GM13976 (cell line): ENCODE results near the gene XPA.

ENCODE experiments used
- DNase-seq: peaks from one replicate; pipeline ENCODE4 v3.0.0; 2012; ENCODE audit warnings: low spot score
- in situ Hi-C: fragments of 300-500 bp; cut with MboI; formaldehyde crosslinking; loops from one replicate; pipeline ENCODE4 v1.12.0; 2022; ENCODE audit warnings: low sequenced_read_pairs, mixed read lengths, inconsistent platforms; ENCODE audit not compliant: unreplicated experiment
- TF ChIP-seq, protein P1 (sequence below): IDR thresholded peaks from 2 replicates; pipeline ENCODE4 v1.5.1; 2012; ENCODE audit warnings: borderline replicate concordance, mild to moderate bottlenecking; ENCODE audit not compliant: insufficient read depth; ENCODE audit errors: extremely low read depth, missing control alignments, control extremely low read depth

Gene XPA

DNA sequence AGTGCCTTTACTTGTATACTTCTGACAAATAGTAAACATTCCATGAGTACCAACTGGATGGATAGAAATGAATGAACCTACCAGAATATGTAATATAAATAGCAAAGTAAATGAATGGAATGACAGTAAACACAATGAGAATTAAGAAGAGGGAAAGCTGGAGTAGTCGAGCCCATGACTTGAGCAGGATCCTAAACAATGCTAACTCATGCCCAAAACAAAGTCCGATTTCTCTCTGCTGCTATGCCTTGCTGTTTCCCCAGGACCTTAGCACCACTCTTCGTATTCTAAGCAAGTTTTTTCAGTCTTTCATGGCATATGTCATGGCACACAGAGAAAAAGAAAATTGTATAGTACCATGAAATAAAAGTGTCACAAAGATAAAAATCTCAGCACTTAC, 1.8 kb downstream of the XPA start:
- TF ChIP-seq, protein P1, sequence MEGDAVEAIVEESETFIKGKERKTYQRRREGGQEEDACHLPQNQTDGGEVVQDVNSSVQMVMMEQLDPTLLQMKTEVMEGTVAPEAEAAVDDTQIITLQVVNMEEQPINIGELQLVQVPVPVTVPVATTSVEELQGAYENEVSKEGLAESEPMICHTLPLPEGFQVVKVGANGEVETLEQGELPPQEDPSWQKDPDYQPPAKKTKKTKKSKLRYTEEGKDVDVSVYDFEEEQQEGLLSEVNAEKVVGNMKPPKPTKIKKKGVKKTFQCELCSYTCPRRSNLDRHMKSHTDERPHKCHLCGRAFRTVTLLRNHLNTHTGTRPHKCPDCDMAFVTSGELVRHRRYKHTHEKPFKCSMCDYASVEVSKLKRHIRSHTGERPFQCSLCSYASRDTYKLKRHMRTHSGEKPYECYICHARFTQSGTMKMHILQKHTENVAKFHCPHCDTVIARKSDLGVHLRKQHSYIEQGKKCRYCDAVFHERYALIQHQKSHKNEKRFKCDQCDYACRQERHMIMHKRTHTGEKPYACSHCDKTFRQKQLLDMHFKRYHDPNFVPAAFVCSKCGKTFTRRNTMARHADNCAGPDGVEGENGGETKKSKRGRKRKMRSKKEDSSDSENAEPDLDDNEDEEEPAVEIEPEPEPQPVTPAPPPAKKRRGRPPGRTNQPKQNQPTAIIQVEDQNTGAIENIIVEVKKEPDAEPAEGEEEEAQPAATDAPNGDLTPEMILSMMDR = no peak
- in situ Hi-C loops = no loop called here
- no peak for DNase-seq

GRCh38 chr9:97694769-97695168, 2.4 kb downstream of the XPA start:
- TF ChIP-seq, protein P1 = no peak
- in situ Hi-C loops = no loop called here
- DNase-seq = no peak

DNA sequence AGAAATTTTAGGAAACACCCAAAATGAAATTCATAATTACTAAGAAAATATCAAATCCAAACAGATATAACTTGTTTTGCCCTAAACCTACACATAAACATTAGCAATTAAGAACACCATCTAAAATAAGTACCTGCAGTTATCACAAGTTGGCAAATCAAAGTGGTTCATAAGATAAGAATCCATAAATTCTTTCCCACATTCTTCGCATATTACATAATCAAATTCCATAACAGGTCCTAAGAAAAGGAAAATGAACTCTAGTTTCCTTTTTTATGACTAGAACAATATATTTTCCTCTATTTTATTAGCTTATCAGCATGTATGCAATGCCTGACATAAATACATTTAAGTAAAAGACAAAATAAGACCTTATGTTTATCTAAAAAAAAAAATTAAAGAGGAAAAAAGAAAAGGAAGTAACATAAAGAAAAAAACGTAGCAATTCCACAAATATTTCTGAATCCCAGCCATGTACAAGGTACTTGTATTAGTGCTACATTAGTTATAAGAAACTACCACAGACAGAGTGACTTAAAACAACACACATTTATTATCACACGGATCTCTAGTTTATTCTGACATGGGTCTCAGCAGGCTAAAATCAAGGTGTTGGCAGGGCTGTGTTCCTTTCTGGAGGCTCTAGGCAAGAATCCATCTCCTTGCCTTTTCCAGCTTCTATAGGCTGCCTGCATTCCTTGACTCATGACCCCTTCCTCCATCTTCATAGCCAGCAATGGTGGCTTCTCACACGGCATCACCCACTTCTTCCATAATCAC, 7.5 kb downstream of the XPA start:
- no peak for DNase-seq
- TF ChIP-seq, protein P1 = no peak
- in situ Hi-C loops = no loop called here

GRCh38 chr9:97688654-97689053, 8.5 kb downstream of the XPA start:
- TF ChIP-seq, protein P1 = no peak
- no peak for DNase-seq
- in situ Hi-C loops = no loop called here

DNA sequence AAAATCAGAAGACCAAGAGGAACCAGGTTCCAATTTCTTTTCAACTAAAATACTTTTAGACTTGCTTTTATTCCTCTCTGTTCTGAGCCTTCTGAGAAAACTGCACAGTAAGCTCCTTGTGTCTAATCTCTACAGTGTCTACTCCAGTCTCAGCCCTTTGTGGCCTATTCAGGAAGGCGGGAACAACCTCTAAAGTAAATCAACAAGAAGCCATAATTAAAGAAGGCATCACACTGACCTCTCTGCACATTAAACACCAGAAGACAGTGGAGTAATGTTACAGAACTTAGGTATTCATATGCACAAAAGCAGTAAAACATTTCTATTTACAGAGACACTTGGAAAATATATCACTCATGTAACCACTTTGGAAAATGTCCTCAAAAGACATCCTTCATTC, 14.9 kb downstream of the XPA start:
- TF ChIP-seq, protein P1 = no peak
- in situ Hi-C loops = no loop called here
- no peak for DNase-seq

GRCh38 chr9:97675655-97676054, 21.5 kb downstream of the XPA start:
- in situ Hi-C loops = no loop called here
- no peak for DNase-seq
- TF ChIP-seq, protein P1 = no peak
